GM06990 (cell line): ENCODE results near the gene RAPGEF5.
A peak's percentile ranks its signal among the peaks of the same experiment; 100 is the strongest.

ENCODE experiments used
- DNase-seq: peaks from one replicate; pipeline ENCODE4 v3.0.0-alpha.2; 2011; ENCODE audit not compliant: insufficient read length; ENCODE audit errors: extremely low read depth
- H3K27me3 ChIP-seq: replicated peaks from 2 replicates; pipeline ENCODE4 v1.6.0; 2011; ENCODE audit warnings: low read length; ENCODE audit not compliant: control insufficient read depth, insufficient read depth
- H3K36me3 ChIP-seq: 2 replicates; pipeline ENCODE4 v1.5.1; 2011; ENCODE audit warnings: low read length; ENCODE audit not compliant: control insufficient read depth, insufficient read depth
- H3K4me3 ChIP-seq: replicated peaks from 2 replicates; pipeline ENCODE4 v1.5.1; 2011; ENCODE audit warnings: low read depth, mild to moderate bottlenecking, control low read depth, low read length
- TF ChIP-seq, protein P1 (sequence below): IDR thresholded peaks from 2 replicates; pipeline ENCODE4 v1.5.1; 2011; ENCODE audit warnings: low read length, control low read depth, mild to moderate bottlenecking, inconsistent platforms; ENCODE audit not compliant: insufficient read depth, poor library complexity, severe bottlenecking

Gene RAPGEF5

DNA sequence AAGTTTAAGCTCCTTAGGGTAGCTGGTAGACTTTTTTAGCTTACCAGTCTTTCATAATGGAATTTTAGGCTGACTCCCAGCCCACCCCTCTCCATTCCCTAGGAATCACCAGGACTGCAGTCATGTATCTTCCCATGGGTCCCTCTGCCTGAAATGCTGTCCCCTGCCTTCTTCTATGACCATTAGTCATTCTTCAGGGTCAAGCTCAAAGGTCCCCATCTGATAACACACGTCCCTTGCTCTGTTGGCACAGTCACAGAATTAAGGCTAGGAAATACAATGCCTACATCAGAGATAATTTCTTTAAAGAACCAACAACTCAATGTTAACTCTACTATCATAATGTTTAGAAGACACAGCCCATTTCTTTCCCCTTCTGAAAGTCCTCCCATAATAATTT lies 140.6 kb downstream of the RAPGEF5 start:
- TF ChIP-seq, protein P1, sequence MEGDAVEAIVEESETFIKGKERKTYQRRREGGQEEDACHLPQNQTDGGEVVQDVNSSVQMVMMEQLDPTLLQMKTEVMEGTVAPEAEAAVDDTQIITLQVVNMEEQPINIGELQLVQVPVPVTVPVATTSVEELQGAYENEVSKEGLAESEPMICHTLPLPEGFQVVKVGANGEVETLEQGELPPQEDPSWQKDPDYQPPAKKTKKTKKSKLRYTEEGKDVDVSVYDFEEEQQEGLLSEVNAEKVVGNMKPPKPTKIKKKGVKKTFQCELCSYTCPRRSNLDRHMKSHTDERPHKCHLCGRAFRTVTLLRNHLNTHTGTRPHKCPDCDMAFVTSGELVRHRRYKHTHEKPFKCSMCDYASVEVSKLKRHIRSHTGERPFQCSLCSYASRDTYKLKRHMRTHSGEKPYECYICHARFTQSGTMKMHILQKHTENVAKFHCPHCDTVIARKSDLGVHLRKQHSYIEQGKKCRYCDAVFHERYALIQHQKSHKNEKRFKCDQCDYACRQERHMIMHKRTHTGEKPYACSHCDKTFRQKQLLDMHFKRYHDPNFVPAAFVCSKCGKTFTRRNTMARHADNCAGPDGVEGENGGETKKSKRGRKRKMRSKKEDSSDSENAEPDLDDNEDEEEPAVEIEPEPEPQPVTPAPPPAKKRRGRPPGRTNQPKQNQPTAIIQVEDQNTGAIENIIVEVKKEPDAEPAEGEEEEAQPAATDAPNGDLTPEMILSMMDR, result no peak

DNA sequence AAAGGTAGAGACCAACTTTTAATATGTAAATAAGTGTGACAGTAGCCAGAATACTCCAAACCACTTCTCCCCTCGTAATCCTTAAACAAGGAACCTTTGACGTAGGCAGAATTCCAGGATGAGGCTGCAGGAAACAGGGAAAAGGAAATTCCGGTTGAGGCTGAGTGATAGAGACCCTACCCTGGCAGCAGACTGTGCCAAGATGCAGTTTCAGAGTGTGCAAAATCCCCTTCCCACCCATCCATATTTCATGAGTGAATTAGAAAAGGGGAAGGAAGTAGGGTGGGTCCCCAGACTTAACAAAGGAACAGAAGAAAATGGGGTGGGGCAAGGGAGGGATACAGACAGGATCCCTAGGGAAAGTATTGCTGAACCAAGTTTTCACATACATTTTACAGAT lies 143.0 kb downstream of the RAPGEF5 start:
- Histone ChIP-seq H3K4me3 (no peak overlapping the region), H3K36me3 (no peaks in the 10 kb centered on the region), H3K27me3 (no peaks in the 10 kb centered on the region)
- TF ChIP-seq, protein P1, result no peak
- no peak for DNase-seq

More for the DNA sequence above, 140.6 kb downstream of the RAPGEF5 start:
- Histone ChIP-seq H3K4me3 (no peak overlapping the region), H3K36me3 (no peaks in the 10 kb centered on the region), H3K27me3 (no peaks in the 10 kb centered on the region)
- DNase-seq, result no peak

DNA sequence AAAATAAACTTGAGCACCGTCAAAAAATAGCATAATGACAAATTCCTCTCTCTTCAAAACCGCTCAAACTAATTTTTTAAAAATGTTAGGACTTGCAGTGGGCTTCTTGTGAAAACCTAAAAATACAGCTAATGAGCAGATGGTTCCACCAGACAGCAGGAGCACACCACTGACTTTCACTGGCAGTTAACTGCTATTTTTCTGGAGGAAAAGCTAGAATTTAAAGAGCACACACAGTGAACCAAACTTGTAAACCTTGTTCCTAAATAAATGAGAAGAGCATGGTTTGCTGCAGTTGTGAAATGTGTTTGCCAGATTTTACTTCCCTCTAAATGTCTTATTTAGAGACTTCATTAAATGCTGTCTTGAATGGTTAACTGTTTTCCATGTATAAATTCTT lies 143.9 kb downstream of the RAPGEF5 start:
- no peaks in the 10 kb centered on the region for H3K27me3 ChIP-seq
- TF ChIP-seq, protein P1, result no peak
- H3K36me3 ChIP-seq, result no peaks in the 10 kb centered on the region
- DNase-seq, result no peak
- H3K4me3 ChIP-seq, result no peak overlapping the region

DNA sequence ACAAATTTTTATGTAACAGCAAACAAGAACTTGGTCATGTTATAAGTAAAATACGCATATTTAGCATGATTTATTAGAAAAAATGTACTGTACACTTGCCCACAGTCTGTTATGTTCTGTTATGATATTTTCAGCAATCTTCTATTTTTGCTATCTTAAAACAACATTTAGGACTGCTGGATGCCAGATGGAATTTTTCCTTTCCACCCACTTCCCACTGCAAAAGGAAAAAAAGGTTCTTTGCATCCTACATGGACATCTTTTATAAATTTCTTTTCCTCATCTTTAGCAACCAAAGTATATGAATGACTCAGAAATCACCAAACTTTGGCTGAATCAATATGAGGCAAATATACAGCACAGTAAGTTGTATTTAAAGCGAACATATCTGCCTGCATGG lies 146.0 kb downstream of the RAPGEF5 start:
- Histone ChIP-seq H3K27me3 (no peaks in the 10 kb centered on the region), H3K4me3 (no peak overlapping the region), H3K36me3 (no peaks in the 10 kb centered on the region)
- TF ChIP-seq, protein P1, result no peak
- DNase-seq, result no peak

DNA sequence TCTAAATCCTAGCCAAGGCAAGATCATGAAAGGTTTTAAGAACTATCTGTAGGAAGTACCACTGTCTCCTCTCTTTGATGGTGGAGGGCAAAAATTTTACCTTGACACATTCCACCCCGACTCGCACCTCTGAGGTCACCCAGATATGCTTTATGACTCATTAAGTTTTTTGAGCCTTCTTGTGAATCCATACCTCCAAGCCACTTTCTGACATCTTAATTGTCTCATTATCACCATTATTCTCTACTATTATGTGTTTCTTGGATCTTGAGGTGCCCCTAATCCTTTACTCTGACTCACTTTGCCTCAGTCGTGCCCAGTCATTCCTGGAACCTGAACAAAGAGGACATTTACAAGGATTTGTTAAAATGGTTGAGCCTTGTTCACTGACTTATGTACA lies 146.6 kb downstream of the RAPGEF5 start:
- Histone ChIP-seq H3K36me3 (no peaks in the 10 kb centered on the region), H3K4me3 (no peak overlapping the region), H3K27me3 (no peaks in the 10 kb centered on the region)
- DNase-seq, result peak; percentile 6
- TF ChIP-seq, protein P1, result no peak

DNA sequence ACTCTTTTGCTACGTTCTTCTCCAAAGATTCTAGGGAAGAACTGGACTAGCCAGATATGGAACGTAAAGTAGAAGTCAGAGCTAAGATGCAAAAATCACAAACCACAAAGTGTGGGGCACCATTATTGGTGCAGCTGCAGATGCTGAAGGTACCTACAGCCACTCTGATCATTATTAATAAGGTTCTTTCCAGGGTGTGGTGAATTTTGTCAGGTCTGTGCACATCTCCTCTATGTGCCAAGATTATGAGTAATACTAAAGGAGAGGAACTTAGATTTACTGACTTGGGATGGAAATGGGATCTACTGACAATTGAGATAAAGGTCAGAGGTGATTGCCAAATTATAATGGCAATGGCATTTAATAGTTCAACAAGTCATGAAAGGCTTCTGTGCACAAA lies 148.2 kb downstream of the RAPGEF5 start:
- no peak for DNase-seq
- no peaks in the 10 kb centered on the region for H3K36me3 ChIP-seq

More for the DNA sequence above, 148.2 kb downstream of the RAPGEF5 start:
- Histone ChIP-seq H3K27me3 (no peaks in the 10 kb centered on the region), H3K4me3 (no peak overlapping the region)
- TF ChIP-seq, protein P1, result no peak
